Stimulated activated CD4-positive, alpha-beta T cell treated with anti-CD3 and anti-CD28 coated beads, Interleukin-4, amount 100 ng/mL, for 4 hours (primary cell): Measurements from ENCODE around the gene CATSPER3.

Experiments used
- DNase-seq, 2 experiments: peaks; one replicate each; pipeline ENCODE4 v3.0.0-alpha.2; 2020

CATSPER3 gene

GRCh38 chr5:134967607-134968006 lies at the start of gene CATSPER3:
TSS of gene CATSPER3 (plus strand) at chr5:134967907. CDS start at chr5:134967992, 85 bp downstream.
- DNase-seq = no peak

DNA sequence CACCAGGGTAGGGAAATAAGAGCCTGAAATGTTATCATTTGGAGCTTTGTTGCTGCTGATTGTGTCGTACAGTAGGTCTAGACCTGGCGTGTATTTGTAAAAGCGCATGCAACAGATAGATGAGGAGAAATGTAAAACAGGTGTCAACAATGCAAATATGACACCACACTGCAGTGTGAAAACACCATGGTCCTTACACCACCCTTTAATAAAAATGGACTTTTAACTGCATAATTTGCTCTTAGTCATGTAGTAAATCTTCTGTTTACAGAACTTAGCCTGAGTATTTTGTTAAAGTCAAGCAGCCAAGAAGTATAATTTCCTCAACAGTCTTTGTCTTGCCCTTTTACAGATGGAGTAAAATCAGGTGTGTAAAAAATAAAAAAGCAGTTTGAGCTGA lies 48.8 kb upstream of the CATSPER3 start:
- no peak for DNase-seq

GRCh38 chr5:134920848-134921575 lies 46.7 kb upstream of the CATSPER3 start:
- DNase-seq = no peak

GRCh38 chr5:134932508-134932907 lies 35.2 kb upstream of the CATSPER3 start:
- no peak for DNase-seq

GRCh38 chr5:134934202-134934601 lies 33.5 kb upstream of the CATSPER3 start:
- DNase-seq = no peak

DNA sequence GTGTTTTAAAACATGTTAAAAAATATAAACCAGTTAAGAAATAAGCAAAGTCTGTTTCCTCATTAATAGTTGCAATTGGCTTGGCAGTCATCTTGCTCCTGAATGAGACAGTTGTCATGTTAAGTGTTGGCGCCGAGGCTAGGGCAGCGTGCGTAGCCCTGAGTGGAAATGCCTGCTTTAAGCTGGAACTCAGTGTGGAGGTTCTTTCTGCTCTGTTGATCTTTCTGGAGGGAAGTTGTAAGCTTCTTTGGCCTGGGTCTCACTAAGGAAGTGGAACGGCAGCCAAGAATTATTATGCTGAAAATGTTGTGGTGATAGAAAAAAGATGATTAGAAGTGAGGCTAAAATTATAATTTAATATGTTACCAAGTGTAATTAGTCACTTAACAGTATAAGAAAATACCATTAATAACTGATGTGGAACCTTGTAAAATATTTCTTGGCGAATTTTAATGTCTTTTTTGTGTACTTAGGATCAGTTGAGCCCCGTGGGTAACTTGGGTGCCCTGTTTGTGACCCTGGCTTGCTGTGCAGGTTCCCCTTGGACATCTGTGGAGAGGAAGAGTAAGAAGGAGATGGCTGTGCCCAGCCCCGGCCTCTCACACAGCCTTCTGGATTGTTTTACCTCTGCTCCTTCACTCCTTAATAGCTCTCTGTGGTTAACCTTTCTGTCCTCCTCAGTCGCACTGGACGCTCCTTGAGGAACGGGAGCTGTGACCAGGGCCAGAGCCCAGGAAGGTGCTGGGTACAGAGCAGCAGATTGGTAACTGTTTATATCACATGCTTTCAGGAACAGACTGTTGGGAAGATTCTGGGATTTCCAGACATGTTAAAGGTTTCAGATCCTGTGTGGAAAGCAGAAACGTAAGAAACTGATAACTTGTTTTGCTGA lies 31.8 kb upstream of the CATSPER3 start:
- no peak for DNase-seq

GRCh38 chr5:134937526-134937925 lies 30.2 kb upstream of the CATSPER3 start:
- no peak for DNase-seq

DNA sequence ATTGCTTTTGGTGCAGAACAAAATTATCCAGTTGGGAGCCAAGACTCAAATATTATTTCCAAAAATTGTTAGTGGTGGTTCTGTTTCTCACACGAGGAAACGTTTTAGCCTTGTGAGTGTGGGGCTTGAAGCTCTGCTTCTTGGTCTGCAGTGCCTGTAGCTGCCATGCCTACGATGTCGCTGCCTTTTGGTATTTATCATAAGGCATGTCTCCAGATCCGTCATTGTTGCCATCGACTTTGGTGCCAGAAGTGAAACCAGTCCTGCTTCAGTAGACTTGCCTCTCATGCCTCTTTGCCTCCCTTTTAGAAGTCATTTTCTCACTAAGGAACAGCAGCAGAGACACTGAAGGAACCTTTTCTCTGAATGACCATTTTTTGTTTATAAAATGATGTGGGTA lies 29.7 kb upstream of the CATSPER3 start:
- DNase-seq = no peak

GRCh38 chr5:134939500-134939899 lies 28.2 kb upstream of the CATSPER3 start:
- DNase-seq = no peak

DNA sequence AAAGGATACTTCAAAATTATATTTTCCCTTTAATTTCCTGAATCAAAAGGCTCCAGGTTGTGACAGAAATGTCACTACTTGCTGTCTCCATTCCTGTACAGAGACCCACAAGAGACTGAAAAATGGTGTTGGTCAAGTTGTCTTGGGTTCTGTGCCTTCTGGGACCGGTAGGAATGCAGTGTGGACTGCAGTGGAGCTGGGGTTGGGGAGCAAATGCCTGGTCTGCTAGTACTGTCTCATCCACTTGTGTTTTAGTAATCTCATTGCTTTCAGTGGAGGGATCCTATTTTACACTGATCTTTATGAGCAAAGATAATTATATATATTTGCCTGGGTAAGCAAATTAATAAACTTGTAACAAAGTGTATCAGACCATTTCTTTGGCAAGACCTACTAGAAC lies 24.2 kb upstream of the CATSPER3 start:
- DNase-seq = no peak

- DNase-seq = no peak
These were observed 23.1 kb upstream of the CATSPER3 start for GRCh38 chr5:134944630-134945029.

DNA sequence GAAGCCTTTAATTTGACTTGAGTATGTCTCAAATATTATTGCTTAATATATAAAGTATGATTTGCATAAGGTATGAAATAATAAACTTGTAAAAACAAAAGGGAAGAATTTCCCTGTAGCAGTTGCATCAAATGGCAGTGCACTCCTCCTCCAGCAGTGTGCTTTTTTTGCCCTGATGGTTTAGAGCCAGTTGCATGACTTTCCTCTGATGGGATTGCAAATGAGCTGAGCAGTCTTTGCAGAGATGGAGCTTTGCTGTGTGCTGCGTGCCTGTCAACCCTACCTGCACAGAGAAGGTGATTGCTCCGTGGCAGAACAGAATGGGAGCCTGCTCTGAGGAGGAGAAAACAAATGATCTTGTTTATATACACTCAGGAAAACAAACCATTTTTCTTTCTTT lies 22.7 kb upstream of the CATSPER3 start:
- DNase-seq = no peak

DNA sequence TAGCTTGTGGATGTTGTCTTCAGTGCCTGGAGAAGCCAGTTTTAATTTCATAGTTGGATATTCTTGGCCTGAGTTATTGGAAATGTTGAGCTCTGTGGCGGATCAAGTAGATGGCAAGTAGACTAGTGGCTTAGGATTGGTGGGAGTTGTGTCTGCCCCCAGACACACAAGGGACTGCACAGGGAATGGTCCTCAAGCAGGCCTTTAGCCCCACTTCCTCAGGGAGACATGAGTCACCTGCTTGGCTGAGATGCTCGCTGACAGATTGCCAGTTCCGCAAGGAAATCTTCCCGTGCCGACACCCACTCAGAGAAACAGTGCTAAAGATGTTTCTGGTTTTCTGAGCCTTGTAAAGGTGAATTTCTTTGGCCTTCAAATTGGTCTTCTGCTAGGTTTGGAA lies 18.8 kb upstream of the CATSPER3 start:
- no peak for DNase-seq

DNA sequence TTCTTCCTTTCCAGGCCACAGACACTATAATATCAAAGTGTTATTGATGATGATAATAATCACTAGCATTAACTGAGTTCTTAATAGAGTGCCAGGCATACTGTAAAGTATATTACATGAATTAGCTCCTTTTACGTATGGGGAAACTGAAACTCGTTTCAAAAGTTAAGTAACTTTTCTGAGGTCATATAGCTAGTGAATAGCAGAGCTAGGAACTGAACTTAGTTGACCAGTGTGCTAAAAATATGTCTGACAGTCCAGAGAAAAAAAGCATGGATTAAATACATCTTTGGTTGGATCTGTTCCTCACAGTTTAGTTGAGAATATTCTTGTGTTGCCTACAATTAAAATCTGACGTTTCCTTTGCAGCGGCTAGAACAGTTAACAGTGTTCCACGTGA lies 18.4 kb upstream of the CATSPER3 start:
- no peak for DNase-seq

DNA sequence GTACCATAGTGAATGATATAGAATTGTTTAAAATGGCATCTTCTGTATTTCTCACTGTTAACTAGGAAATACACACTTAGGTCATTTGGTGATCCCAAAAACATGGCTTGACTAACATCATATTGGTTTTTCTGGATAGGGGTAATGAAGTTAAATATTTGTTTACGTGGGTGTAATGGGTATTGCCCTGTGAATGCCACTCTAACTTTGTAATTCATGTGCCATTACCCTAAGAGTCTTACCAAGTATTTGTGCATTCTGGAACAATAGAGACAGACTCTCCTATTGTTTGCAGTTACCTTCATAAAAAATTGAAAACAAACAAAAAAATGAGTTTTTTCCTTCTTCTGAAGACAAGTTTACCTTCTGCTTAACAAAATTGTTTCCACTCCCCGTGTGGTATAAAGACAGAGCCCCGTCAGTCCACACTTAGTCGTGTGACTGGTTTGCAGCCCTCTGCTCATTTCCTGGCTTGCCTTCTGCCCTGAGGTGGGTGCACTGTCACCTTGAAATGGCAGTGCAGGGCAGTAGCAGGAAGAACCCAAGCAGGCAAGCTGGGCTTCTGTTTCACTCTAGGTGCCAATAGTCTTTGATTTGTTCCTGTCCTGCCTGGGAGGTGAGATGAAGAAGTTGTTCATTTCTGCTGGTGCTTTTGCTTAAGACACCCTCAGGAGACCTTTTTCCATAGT lies 9.6 kb upstream of the CATSPER3 start:
- no peak for DNase-seq

- no peak for DNase-seq
These were observed 9.0 kb upstream of the CATSPER3 start for GRCh38 chr5:134958755-134959154.

- DNase-seq = no peak
These were observed 4.6 kb upstream of the CATSPER3 start for GRCh38 chr5:134963098-134963497.

- DNase-seq = no peak
These were observed 3.1 kb upstream of the CATSPER3 start for GRCh38 chr5:134964359-134965270.

- DNase-seq = no peak
These were observed 2.4 kb upstream of the CATSPER3 start for GRCh38 chr5:134965271-134965825.

DNA sequence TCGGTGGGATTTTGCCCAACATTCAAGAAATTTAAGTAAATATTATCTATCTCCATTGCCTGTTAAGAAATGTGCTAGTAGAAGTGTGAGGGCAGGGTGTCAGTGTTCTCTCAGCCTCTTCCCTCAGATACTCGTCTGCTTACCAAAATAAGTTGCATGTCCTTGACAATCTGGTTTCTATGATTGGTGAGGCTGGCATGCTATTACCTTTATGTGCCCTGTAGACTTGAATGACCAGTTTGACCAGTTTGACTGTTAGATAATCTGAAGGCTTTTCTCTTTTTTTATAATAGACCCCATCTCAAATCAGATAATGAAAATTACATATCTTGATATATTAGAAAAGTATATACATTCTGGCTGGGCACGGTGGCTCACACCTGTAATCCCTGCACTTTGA lies 348 bp downstream of the CATSPER3 start:
- DNase-seq = no peak

GRCh38 chr5:134969166-134969565 lies 1.5 kb downstream of the CATSPER3 start:
- no peak for DNase-seq

- DNase-seq = no peak
These were observed 7.5 kb downstream of the CATSPER3 start for GRCh38 chr5:134975078-134975715.
